HEK293T (cell line): ENCODE measurements around the gene SMIM44.

Source experiments
- ARNT ChIP-seq: fragments of 450-650 bp; IDR thresholded peaks from 2 replicates; pipeline ENCODE4 v1.6.1; 2017; ENCODE audit warnings: mild to moderate bottlenecking
- BHLHE40 ChIP-seq: fragments of 450-650 bp; IDR thresholded peaks from 2 replicates; pipeline ENCODE4 v1.6.1; 2016; ENCODE audit warnings: mild to moderate bottlenecking, moderate library complexity, borderline replicate concordance
- CTBP1 ChIP-seq: fragments of 450-650 bp; IDR thresholded peaks from 2 replicates; pipeline ENCODE4 v1.6.1; 2016; ENCODE audit warnings: borderline replicate concordance
- ELF4 ChIP-seq: fragments of 450-650 bp; IDR thresholded peaks from 2 replicates; pipeline ENCODE4 v1.6.1; 2017; ENCODE audit warnings: antibody characterized with exemption
- FOXA1 ChIP-seq: fragments of 450-650 bp; IDR thresholded peaks from 2 replicates; pipeline ENCODE4 v1.6.1; 2016; ENCODE audit warnings: mild to moderate bottlenecking
- FOXK2 ChIP-seq: fragments of 450-650 bp; IDR thresholded peaks from 2 replicates; pipeline ENCODE4 v1.6.1; 2016; ENCODE audit warnings: mild to moderate bottlenecking
- FOXM1 ChIP-seq: fragments of 450-650 bp; IDR thresholded peaks from 2 replicates; pipeline ENCODE4 v1.6.1; 2017; ENCODE audit warnings: mild to moderate bottlenecking, borderline replicate concordance
- HDGF ChIP-seq: fragments of 450-650 bp; IDR thresholded peaks from 2 replicates; pipeline ENCODE4 v1.6.1; 2017; ENCODE audit warnings: antibody characterized with exemption, borderline replicate concordance
- L3MBTL2 ChIP-seq: fragments of 450-650 bp; conservative IDR thresholded peaks from 2 replicates; pipeline ENCODE4 v1.6.1; 2016; ENCODE audit warnings: mild to moderate bottlenecking
- NFRKB ChIP-seq: fragments of 450-650 bp; IDR thresholded peaks from 2 replicates; pipeline ENCODE4 v1.6.1; 2016; ENCODE audit warnings: mild to moderate bottlenecking, moderate library complexity
- SUZ12 ChIP-seq: fragments of 450-650 bp; IDR thresholded peaks from 2 replicates; pipeline ENCODE4 v1.6.1; 2016; ENCODE audit warnings: mild to moderate bottlenecking
- ZNF384 ChIP-seq: fragments of 450-650 bp; IDR thresholded peaks from 2 replicates; pipeline ENCODE4 v1.6.1; 2016
- TF ChIP-seq, protein P1 (sequence below): fragments of 450-650 bp; IDR thresholded peaks from 2 replicates; pipeline ENCODE4 v1.6.1; 2016

DNA sequence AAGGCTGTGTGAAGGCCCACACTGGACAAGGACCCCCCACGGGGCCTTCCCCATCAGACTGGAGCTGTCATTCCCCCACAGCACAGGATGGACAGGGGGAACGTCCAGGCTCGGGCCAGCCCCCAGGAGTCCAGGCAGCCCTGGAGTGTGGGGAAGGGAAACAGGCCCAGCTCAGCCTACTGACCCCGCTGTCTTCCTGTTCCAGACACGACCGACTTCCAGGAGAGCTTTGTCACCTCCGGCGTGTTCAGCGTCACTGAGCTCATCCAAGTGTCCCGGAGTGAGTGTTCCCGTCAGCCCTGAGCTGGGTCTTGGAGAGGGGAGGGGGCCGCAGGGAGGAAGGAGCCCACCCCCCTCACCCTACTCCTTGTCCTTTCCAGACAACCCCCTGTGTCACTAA, 49.9 kb downstream of the SMIM44 start:
- no peak for TF ChIP-seq FOXA1
- TF ChIP-seq BHLHE40: no peak
- no peak for TF ChIP-seq ELF4
- no peak for TF ChIP-seq FOXK2
- TF ChIP-seq NFRKB: no peak
- no peak for TF ChIP-seq ZNF384
- no peak for TF ChIP-seq CTBP1
- TF ChIP-seq SUZ12: no peak
- no peak for TF ChIP-seq FOXM1
- TF ChIP-seq ARNT: no peak
- no peak for TF ChIP-seq HDGF
- TF ChIP-seq, protein P1, sequence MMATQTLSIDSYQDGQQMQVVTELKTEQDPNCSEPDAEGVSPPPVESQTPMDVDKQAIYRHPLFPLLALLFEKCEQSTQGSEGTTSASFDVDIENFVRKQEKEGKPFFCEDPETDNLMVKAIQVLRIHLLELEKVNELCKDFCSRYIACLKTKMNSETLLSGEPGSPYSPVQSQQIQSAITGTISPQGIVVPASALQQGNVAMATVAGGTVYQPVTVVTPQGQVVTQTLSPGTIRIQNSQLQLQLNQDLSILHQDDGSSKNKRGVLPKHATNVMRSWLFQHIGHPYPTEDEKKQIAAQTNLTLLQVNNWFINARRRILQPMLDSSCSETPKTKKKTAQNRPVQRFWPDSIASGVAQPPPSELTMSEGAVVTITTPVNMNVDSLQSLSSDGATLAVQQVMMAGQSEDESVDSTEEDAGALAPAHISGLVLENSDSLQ: no peak
- no peak for TF ChIP-seq L3MBTL2
